Measurements from ENCODE around the gene ADGRF4. TPM values are rescaled to one million over a fixed set of nuclear protein-coding genes. Genes with fewer than 3 reads are reported as not detected.

The ADGRF4 gene
- total and polyA plus RNA-seq, 9 donors: 0.11 to 1.3 (median 0.27) TPM; not detected in 2

DNA sequence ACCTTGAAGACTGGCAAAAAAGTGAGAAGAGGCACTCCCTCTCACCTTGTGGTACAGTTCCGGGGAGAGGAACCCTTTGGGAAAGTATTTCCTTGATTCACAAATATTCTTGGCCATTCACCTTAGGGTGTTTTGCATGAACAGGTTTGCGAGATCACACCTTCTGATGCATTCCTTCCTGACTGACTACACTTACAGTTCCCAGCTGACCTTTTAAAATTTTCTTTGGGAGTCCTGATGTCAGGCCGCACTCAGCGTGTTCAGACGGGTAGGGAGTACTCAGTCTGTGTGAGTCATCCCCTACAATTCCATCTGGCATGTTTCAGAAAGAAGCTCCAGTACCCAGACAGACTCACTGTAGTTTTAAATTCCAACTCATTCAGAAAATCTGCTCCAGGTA is 1.7 kb downstream of the ADGRF4 start:
- TF ChIP-seq EP300 (IDR thresholded peaks at IDR 0.05) (no peak), POLR2A (IDR thresholded peaks at IDR 0.05) (no peak)
- TF ChIP-seq, protein P1, sequence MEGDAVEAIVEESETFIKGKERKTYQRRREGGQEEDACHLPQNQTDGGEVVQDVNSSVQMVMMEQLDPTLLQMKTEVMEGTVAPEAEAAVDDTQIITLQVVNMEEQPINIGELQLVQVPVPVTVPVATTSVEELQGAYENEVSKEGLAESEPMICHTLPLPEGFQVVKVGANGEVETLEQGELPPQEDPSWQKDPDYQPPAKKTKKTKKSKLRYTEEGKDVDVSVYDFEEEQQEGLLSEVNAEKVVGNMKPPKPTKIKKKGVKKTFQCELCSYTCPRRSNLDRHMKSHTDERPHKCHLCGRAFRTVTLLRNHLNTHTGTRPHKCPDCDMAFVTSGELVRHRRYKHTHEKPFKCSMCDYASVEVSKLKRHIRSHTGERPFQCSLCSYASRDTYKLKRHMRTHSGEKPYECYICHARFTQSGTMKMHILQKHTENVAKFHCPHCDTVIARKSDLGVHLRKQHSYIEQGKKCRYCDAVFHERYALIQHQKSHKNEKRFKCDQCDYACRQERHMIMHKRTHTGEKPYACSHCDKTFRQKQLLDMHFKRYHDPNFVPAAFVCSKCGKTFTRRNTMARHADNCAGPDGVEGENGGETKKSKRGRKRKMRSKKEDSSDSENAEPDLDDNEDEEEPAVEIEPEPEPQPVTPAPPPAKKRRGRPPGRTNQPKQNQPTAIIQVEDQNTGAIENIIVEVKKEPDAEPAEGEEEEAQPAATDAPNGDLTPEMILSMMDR (IDR thresholded peaks at IDR 0.05): no peak
- intact Hi-C loops (cut with DNase I): no loop called here
- Histone ChIP-seq H3K9me3 (no peaks in the 10 kb centered on the region), H3K4me1 (ENCODE audit: insufficient read depth) (no peaks in the 10 kb centered on the region), H3K27me3 (no peaks in the 10 kb centered on the region), H3K27ac (no peak overlapping the region), H3K4me3 (no peak overlapping the region), H3K36me3 (no peaks in the 10 kb centered on the region)
- WGBS, 3 donors: 43 to 50% (median 48%) methylated on average over 5 of the region's 5 CpGs
- no peak for DNase-seq

DNA sequence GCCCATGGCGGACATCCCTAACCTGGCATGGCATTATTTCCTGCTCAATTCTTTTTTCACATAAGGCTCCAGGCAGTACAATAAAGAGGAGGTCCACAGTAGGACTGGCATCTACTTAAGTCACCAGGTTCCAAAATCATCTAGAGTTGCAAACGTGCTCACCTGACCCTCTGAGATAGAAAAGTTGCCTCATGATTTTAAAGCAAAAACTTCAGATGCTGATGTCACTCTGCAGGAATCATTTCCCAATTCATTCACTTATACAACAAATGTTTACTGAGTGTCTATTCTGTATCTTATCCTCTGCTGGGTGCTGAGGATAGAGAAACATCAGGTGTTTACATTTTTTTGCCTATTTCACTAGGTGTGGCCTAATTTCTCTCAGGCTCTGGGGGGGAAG is 2.2 kb downstream of the ADGRF4 start:
- Histone ChIP-seq H3K4me3 (no peak overlapping the region), H3K36me3 (no peaks in the 10 kb centered on the region), H3K4me1 (ENCODE audit: insufficient read depth) (no peaks in the 10 kb centered on the region), H3K27ac (no peak overlapping the region), H3K9me3 (no peaks in the 10 kb centered on the region), H3K27me3 (no peaks in the 10 kb centered on the region)
- intact Hi-C loops (cut with DNase I): no loop called here
- DNase-seq: no peak
- WGBS, 3 donors: 76 to 84% (median 78%) methylated on average over 2 of the region's 2 CpGs
- TF ChIP-seq, protein P1 (IDR thresholded peaks at IDR 0.05): no peak
- no peak for TF ChIP-seq POLR2A (IDR thresholded peaks at IDR 0.05)
- TF ChIP-seq EP300 (IDR thresholded peaks at IDR 0.05): no peak

DNA sequence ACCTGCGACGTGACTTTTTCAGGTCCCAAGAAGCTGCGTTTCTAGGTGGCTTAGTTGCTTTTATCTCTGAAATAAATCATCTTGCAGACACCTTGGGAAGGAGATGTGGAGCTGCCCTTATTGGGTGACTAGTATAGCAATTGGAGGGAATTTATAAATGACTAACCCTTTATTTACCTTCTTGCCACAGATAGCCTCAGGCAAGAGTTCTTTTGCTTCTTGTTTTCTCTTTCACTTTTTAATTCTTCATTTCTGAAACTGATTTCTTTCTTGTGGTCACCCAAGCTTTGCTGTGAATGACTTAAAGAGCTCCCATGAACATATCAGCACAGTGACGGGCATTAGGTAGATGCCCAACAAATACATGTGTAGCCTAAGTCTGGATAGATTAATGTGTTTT is 3.0 kb downstream of the ADGRF4 start:
- H3K36me3 ChIP-seq: no peaks in the 10 kb centered on the region
- H3K27me3 ChIP-seq: no peaks in the 10 kb centered on the region
- no peak for DNase-seq
- H3K4me1 ChIP-seq (ENCODE audit: insufficient read depth): no peaks in the 10 kb centered on the region
- no peaks in the 10 kb centered on the region for H3K9me3 ChIP-seq
- intact Hi-C loops (cut with DNase I): no loop called here
- 48 to 56% (median 54%) methylated on average over 4 of the region's 4 CpGs for WGBS, 3 donors
- no peak overlapping the region for H3K4me3 ChIP-seq
- H3K27ac ChIP-seq: no peak overlapping the region
- TF ChIP-seq EP300 (IDR thresholded peaks at IDR 0.05) (no peak), POLR2A (IDR thresholded peaks at IDR 0.05) (no peak)
- TF ChIP-seq, protein P1 (IDR thresholded peaks at IDR 0.05): no peak

DNA sequence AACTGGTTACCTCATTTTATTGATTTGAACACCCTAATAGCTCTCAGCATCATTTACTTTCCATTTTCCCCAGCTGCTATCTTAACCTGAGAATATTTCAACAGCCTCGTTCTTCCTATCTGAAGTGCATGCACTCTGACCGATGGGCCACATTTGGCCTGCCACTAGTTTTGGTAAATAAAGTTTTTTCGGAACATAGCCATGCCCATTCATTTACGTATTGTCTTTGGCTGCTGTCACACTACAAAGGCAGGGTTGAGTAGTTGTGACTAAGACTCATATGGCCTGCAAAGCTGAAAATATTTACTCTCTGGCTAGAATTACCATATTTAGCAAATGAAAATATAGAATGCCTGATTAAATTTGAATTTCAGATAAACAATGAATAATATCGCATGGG is 10.8 kb downstream of the ADGRF4 start:
- no peaks in the 10 kb centered on the region for H3K36me3 ChIP-seq
- DNase-seq: no peak
- H3K9me3 ChIP-seq: no peaks in the 10 kb centered on the region
- intact Hi-C loops (cut with DNase I): no loop called here
- no peaks in the 10 kb centered on the region for H3K27me3 ChIP-seq
- TF ChIP-seq POLR2A (IDR thresholded peaks at IDR 0.05): no peak
- TF ChIP-seq EP300 (IDR thresholded peaks at IDR 0.05): no peak
- TF ChIP-seq, protein P1 (IDR thresholded peaks at IDR 0.05): no peak
- H3K27ac ChIP-seq: no peak overlapping the region
- no peaks in the 10 kb centered on the region for H3K4me1 ChIP-seq (ENCODE audit: insufficient read depth)
- WGBS, 3 donors: 68 to 82% (median 72%) methylated on average over 5 of the region's 5 CpGs
- no peak overlapping the region for H3K4me3 ChIP-seq

DNA sequence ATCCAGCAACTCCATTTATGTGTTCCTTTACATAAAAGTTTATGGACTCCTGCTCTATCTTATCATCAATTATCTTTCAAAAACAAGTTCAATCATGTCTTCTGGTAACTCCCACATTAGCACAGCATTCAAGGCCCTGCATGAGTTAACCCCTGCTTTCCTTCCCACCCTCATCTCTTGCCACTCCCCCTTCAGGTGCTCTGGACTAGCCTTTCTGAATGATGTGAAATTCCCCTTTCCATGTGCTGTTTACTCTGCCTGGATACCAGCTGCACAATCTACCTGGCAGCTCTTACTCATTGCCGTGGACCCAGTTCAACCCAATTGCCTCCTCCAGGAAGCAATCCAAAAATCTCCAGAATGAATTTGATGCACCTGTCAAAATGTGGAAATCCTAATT is 11.9 kb downstream of the ADGRF4 start:
- 72 to 92% (median 83%) methylated on average over 1 of the region's 1 CpG for WGBS, 3 donors

More for the DNA sequence above, 11.9 kb downstream of the ADGRF4 start:
- intact Hi-C loops (cut with DNase I): no loop called here
- no peaks in the 10 kb centered on the region for H3K4me1 ChIP-seq (ENCODE audit: insufficient read depth)
- TF ChIP-seq POLR2A (IDR thresholded peaks at IDR 0.05): no peak
- TF ChIP-seq, protein P1 (IDR thresholded peaks at IDR 0.05): no peak
- no peak for TF ChIP-seq EP300 (IDR thresholded peaks at IDR 0.05)
- no peak for DNase-seq
- H3K36me3 ChIP-seq: no peaks in the 10 kb centered on the region
- no peak overlapping the region for H3K4me3 ChIP-seq
- no peak overlapping the region for H3K27ac ChIP-seq
- H3K9me3 ChIP-seq: no peaks in the 10 kb centered on the region
- no peaks in the 10 kb centered on the region for H3K27me3 ChIP-seq
